HG03025 (cell line): ENCODE data around the gene ABAT.
"Not testable (repeated sequence)": the region's sequence is repeated elsewhere in the genome, so short reads cannot be mapped to it uniquely, and the experiment has no call there.

Source experiments
- ATAC-seq: cut with Tn5 transposase; IDR thresholded peaks from one replicate; pipeline ENCODE4 v1.9.1; 2021; ENCODE audit warnings: mild to moderate bottlenecking, moderate library complexity; ENCODE audit not compliant: unreplicated experiment, low FRiP score

The ABAT gene

GRCh38 chr16:8678068-8678927 lies 3.9 kb downstream of the ABAT start:
- no peak for ATAC-seq

GRCh38 chr16:8679151-8679550 lies 4.7 kb downstream of the ABAT start:
- ATAC-seq: no peak

- ATAC-seq: no peak
These were observed 8.3 kb downstream of the ABAT start for GRCh38 chr16:8682551-8683259.

GRCh38 chr16:8683640-8684039 lies 9.2 kb downstream of the ABAT start:
- no peak for ATAC-seq

GRCh38 chr16:8685617-8686016 lies 11.2 kb downstream of the ABAT start:
- ATAC-seq: no peak

- ATAC-seq: no peak
These were observed 11.7 kb downstream of the ABAT start for GRCh38 chr16:8686031-8686621.

- no peak for ATAC-seq
These were observed 12.5 kb downstream of the ABAT start for GRCh38 chr16:8686879-8687278.

GRCh38 chr16:8689686-8690085 lies 15.3 kb downstream of the ABAT start:
- no peak for ATAC-seq

- ATAC-seq: no peak
These were observed 17.3 kb downstream of the ABAT start for GRCh38 chr16:8691728-8692127.

- ATAC-seq: no peak
These were observed 20.6 kb downstream of the ABAT start for GRCh38 chr16:8694795-8695728.

GRCh38 chr16:8696880-8697279 lies 22.5 kb downstream of the ABAT start:
- no peak for ATAC-seq

- no peak for ATAC-seq
These were observed 23.5 kb downstream of the ABAT start for GRCh38 chr16:8697965-8698364.

- no peak for ATAC-seq
These were observed 29.3 kb downstream of the ABAT start for GRCh38 chr16:8703693-8704092.

GRCh38 chr16:8704098-8704497 lies 29.7 kb downstream of the ABAT start:
- no peak for ATAC-seq

GRCh38 chr16:8705100-8705822 lies 30.8 kb downstream of the ABAT start:
- not testable (repeated sequence) for ATAC-seq

- ATAC-seq: no peak
These were observed 34.1 kb downstream of the ABAT start for GRCh38 chr16:8708536-8708935.

- ATAC-seq: no peak
These were observed 38.4 kb downstream of the ABAT start for GRCh38 chr16:8712589-8713361.

GRCh38 chr16:8713635-8714172 lies 39.3 kb downstream of the ABAT start:
- ATAC-seq: no peak

GRCh38 chr16:8714174-8714573 lies 39.8 kb downstream of the ABAT start:
- no peak for ATAC-seq
